ENCODE results near the gene PRDM16. TPM values are rescaled to one million over a fixed set of nuclear protein-coding genes. Genes with fewer than 3 reads are reported as not detected.

The PRDM16 gene
- total RNA-seq, 1 experiment from 2014 or later, result 1.6 TPM

DNA sequence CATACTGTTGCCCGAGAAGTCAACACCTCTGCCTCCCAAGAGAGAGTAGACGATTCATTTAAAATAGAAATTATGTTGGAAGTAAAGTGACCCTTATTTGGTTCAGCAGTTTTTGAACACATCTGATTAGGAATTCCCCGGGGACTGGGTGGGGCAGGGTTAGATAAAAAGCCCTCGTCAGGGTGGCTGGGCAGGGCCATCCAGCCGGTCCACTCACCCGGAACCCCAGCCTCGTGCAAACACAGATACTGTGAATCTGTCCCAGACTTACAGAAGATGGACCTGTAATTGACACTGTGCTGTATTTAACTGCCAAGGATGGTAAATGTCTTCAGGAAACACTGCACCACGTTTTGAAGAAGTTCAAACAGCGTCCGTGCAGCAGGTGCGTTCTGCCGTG is 63.7 kb downstream of the PRDM16 start:
- TF ChIP-seq ZNF396 (CRISPR knock-in tag; IDR thresholded peaks at IDR 0.05; ENCODE audit: borderline replicate concordance), result no peak
- no peak for TF ChIP-seq TEAD4 (CRISPR knock-in tag; IDR thresholded peaks at IDR 0.05)
- no peak for TF ChIP-seq ELF4 (CRISPR knock-in tag; IDR thresholded peaks at IDR 0.05; ENCODE audit: low read depth)
- no peak for TF ChIP-seq ZNF138 (CRISPR knock-in tag; conservative IDR thresholded peaks at IDR 0.05)
- TF ChIP-seq ZNF219 (CRISPR knock-in tag; IDR thresholded peaks at IDR 0.05; ENCODE audit: borderline replicate concordance), result no peak
- no peak for TF ChIP-seq SOX15 (CRISPR knock-in tag; IDR thresholded peaks at IDR 0.05)
- TF ChIP-seq ZNF512 (CRISPR knock-in tag; IDR thresholded peaks at IDR 0.05; ENCODE audit: borderline replicate concordance), result no peak
- no peak for TF ChIP-seq AFF4 (CRISPR knock-in tag; IDR thresholded peaks at IDR 0.05; ENCODE audit: borderline replicate concordance)
- no peak for TF ChIP-seq HMGXB4 (CRISPR knock-in tag; IDR thresholded peaks at IDR 0.05)
- no peak for TF ChIP-seq NR2C2 (CRISPR knock-in tag; IDR thresholded peaks at IDR 0.05)
- TF ChIP-seq, protein P1, sequence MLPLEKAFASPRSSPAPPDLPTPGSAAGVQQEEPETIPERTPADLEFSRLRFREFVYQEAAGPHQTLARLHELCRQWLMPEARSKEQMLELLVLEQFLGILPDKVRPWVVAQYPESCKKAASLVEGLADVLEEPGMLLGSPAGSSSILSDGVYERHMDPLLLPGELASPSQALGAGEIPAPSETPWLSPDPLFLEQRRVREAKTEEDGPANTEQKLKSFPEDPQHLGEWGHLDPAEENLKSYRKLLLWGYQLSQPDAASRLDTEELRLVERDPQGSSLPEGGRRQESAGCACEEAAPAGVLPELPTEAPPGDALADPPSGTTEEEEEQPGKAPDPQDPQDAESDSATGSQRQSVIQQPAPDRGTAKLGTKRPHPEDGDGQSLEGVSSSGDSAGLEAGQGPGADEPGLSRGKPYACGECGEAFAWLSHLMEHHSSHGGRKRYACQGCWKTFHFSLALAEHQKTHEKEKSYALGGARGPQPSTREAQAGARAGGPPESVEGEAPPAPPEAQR (CRISPR knock-in tag; IDR thresholded peaks at IDR 0.05), result no peak
- TF ChIP-seq IRF2 (CRISPR knock-in tag; IDR thresholded peaks at IDR 0.05; ENCODE audit: borderline replicate concordance, low read depth), result no peak
- DNase-seq (ENCODE audit: low spot score), result no peak

GRCh38 chr1:3133686-3134085 is 64.7 kb downstream of the PRDM16 start:
- ChIA-PET CTCF (no interaction called here), POLR2A (no interaction called here)
- H3K27me3 Mint-ChIP-seq (ENCODE audit: low read depth), result no peaks in the 10 kb centered on the region
- no peaks in the 10 kb centered on the region for H3K9me3 Mint-ChIP-seq
- H3K4me3 Mint-ChIP-seq, result no peak overlapping the region
- DNase-seq (ENCODE audit: low spot score) (no peak), ATAC-seq (no peak)
- no peaks in the 10 kb centered on the region for H3K36me3 Mint-ChIP-seq
- H3K4me1 Mint-ChIP-seq, result no peaks in the 10 kb centered on the region
- no peak overlapping the region for H3K27ac Mint-ChIP-seq
- TF ChIP-seq ELF4 (CRISPR knock-in tag; IDR thresholded peaks at IDR 0.05; ENCODE audit: low read depth) (no peak), E2F5 (CRISPR knock-in tag; IDR thresholded peaks at IDR 0.05) (no peak), PRRX2 (CRISPR knock-in tag; IDR thresholded peaks at IDR 0.05) (no peak), RORB (CRISPR knock-in tag; IDR thresholded peaks at IDR 0.05) (no peak), ZMAT4 (CRISPR knock-in tag; IDR thresholded peaks at IDR 0.05) (no peak), IRF2 (CRISPR knock-in tag; IDR thresholded peaks at IDR 0.05; ENCODE audit: borderline replicate concordance, low read depth) (no peak), GTF2I (CRISPR knock-in tag; conservative IDR thresholded peaks at IDR 0.05) (no peak), ETV6 (CRISPR knock-in tag; IDR thresholded peaks at IDR 0.05) (no peak), JUN (CRISPR knock-in tag; IDR thresholded peaks at IDR 0.05) (no peak)
- TF ChIP-seq, protein P2, sequence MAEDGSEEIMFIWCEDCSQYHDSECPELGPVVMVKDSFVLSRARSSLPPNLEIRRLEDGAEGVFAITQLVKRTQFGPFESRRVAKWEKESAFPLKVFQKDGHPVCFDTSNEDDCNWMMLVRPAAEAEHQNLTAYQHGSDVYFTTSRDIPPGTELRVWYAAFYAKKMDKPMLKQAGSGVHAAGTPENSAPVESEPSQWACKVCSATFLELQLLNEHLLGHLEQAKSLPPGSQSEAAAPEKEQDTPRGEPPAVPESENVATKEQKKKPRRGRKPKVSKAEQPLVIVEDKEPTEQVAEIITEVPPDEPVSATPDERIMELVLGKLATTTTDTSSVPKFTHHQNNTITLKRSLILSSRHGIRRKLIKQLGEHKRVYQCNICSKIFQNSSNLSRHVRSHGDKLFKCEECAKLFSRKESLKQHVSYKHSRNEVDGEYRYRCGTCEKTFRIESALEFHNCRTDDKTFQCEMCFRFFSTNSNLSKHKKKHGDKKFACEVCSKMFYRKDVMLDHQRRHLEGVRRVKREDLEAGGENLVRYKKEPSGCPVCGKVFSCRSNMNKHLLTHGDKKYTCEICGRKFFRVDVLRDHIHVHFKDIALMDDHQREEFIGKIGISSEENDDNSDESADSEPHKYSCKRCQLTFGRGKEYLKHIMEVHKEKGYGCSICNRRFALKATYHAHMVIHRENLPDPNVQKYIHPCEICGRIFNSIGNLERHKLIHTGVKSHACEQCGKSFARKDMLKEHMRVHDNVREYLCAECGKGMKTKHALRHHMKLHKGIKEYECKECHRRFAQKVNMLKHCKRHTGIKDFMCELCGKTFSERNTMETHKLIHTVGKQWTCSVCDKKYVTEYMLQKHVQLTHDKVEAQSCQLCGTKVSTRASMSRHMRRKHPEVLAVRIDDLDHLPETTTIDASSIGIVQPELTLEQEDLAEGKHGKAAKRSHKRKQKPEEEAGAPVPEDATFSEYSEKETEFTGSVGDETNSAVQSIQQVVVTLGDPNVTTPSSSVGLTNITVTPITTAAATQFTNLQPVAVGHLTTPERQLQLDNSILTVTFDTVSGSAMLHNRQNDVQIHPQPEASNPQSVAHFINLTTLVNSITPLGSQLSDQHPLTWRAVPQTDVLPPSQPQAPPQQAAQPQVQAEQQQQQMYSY (CRISPR knock-in tag; IDR thresholded peaks at IDR 0.05), result no peak
- TF ChIP-seq, protein P3, sequence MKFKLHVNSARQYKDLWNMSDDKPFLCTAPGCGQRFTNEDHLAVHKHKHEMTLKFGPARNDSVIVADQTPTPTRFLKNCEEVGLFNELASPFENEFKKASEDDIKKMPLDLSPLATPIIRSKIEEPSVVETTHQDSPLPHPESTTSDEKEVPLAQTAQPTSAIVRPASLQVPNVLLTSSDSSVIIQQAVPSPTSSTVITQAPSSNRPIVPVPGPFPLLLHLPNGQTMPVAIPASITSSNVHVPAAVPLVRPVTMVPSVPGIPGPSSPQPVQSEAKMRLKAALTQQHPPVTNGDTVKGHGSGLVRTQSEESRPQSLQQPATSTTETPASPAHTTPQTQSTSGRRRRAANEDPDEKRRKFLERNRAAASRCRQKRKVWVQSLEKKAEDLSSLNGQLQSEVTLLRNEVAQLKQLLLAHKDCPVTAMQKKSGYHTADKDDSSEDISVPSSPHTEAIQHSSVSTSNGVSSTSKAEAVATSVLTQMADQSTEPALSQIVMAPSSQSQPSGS (CRISPR knock-in tag; IDR thresholded peaks at IDR 0.05; ENCODE audit: borderline replicate concordance, low read depth), result no peak

More for the DNA sequence above, 63.7 kb downstream of the PRDM16 start:
- no peaks in the 10 kb centered on the region for H3K9me3 Mint-ChIP-seq
- no peaks in the 10 kb centered on the region for H3K27me3 Mint-ChIP-seq (ENCODE audit: low read depth)
- H3K36me3 Mint-ChIP-seq, result no peaks in the 10 kb centered on the region
- no peak overlapping the region for H3K4me3 Mint-ChIP-seq
- CTCF ChIA-PET, result no interaction called here
- no peak for ATAC-seq
- H3K4me1 Mint-ChIP-seq, result peaks cover 3% of the 10 kb centered on the region; the same call in 1 of the 2 replicates
- POLR2A ChIA-PET, result no interaction called here
- no peak overlapping the region for H3K27ac Mint-ChIP-seq
